GM06990 (cell line): Measurements from ENCODE around the gene PNKP.

ENCODE experiments used
- DNase-seq: peaks from one replicate; pipeline ENCODE4 v3.0.0-alpha.2; 2011; ENCODE audit not compliant: insufficient read length; ENCODE audit errors: extremely low read depth
- H3K27me3 ChIP-seq: replicated peaks from 2 replicates; pipeline ENCODE4 v1.6.0; 2011; ENCODE audit warnings: low read length; ENCODE audit not compliant: control insufficient read depth, insufficient read depth
- H3K36me3 ChIP-seq: 2 replicates; pipeline ENCODE4 v1.5.1; 2011; ENCODE audit warnings: low read length; ENCODE audit not compliant: control insufficient read depth, insufficient read depth
- H3K4me3 ChIP-seq: replicated peaks from 2 replicates; pipeline ENCODE4 v1.5.1; 2011; ENCODE audit warnings: low read depth, mild to moderate bottlenecking, control low read depth, low read length
- CTCF ChIP-seq: IDR thresholded peaks from 2 replicates; pipeline ENCODE4 v1.5.1; 2011; ENCODE audit warnings: low read length, control low read depth, mild to moderate bottlenecking, inconsistent platforms; ENCODE audit not compliant: insufficient read depth, poor library complexity, severe bottlenecking

Gene PNKP

GRCh38 chr19:49835562-49835961 lies 31.8 kb downstream of the PNKP start:
- Histone ChIP-seq H3K4me3 (no peak overlapping the region), H3K36me3 (peaks cover 49% of the 10 kb centered on the region), H3K27me3 (no peaks in the 10 kb centered on the region)
- TF ChIP-seq CTCF = no peak
- no peak for DNase-seq

- H3K27me3 ChIP-seq = no peaks in the 10 kb centered on the region
- TF ChIP-seq CTCF = no peak
- peaks cover 45% of the 10 kb centered on the region for H3K36me3 ChIP-seq
- no peak overlapping the region for H3K4me3 ChIP-seq
- no peak for DNase-seq
Measured at GRCh38 chr19:49833599-49833998, 33.8 kb downstream of the PNKP start.

GRCh38 chr19:49832556-49832955 lies 34.8 kb downstream of the PNKP start:
- DNase-seq = no peak
- Histone ChIP-seq H3K36me3 (peaks cover 44% of the 10 kb centered on the region), H3K27me3 (no peaks in the 10 kb centered on the region), H3K4me3 (no peak overlapping the region)
- TF ChIP-seq CTCF = no peak

GRCh38 chr19:49831592-49831991 lies 35.8 kb downstream of the PNKP start:
- no peak for DNase-seq
- peaks cover 40% of the 10 kb centered on the region for H3K36me3 ChIP-seq
- no peak for TF ChIP-seq CTCF
- H3K27me3 ChIP-seq = no peaks in the 10 kb centered on the region
- H3K4me3 ChIP-seq = no peak overlapping the region

GRCh38 chr19:49830766-49831165 lies 36.6 kb downstream of the PNKP start:
- Histone ChIP-seq H3K36me3 (peaks cover 37% of the 10 kb centered on the region), H3K4me3 (no peak overlapping the region), H3K27me3 (no peaks in the 10 kb centered on the region)
- no peak for DNase-seq
- no peak for TF ChIP-seq CTCF

GRCh38 chr19:49829721-49830120 lies 37.7 kb downstream of the PNKP start:
- peaks cover 29% of the 10 kb centered on the region for H3K36me3 ChIP-seq
- no peak for TF ChIP-seq CTCF
- DNase-seq = no peak
- H3K27me3 ChIP-seq = no peaks in the 10 kb centered on the region
- H3K4me3 ChIP-seq = no peak overlapping the region
